Measurements from ENCODE around the gene CHCHD6.

DNA sequence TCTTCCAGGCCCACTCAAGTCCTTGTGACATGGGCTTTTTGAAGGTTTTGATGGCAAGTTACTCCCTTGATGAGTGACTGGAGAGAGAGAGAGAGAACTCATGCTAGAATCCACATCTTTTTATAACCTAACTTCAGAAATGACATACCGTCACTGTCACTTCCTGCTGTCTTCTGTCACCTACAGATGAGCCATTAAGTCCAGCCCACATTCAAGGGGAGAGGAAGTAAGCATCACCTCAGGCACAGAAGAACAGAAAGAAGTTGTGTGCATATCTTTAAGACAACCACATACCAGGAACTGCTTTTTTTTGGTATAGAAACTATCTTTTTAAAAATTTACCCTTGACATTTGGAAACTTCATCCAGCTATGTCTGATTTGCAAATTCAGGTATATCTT is 32.5 kb upstream of the CHCHD6 start:
- no peak for TF ChIP-seq GATA2 (IDR thresholded peaks at IDR 0.05; ENCODE audit: low read depth, low read length)
- no peak for TF ChIP-seq GATA3 (IDR thresholded peaks at IDR 0.05; ENCODE audit: low read depth, low read length)
